Esophagus squamous epithelium (tissue), 4 donors: ENCODE data around the gene KLHL41.

ENCODE experiments used
- POLR2A ChIP-seq, 4 donors: fragments of 450-650 bp; IDR thresholded peaks; one replicate each; pipeline ENCODE4 v1.6.1; 2017; ENCODE audit warnings: antibody characterized with exemption in 4 of 4, mild to moderate bottlenecking in 4 of 4, moderate library complexity in 3 of 4
- TF ChIP-seq, protein P1 (sequence below), 6 experiments: fragments of 450-650 bp in 4 of 6; fragments of 200-600 bp in 2 of 6; sonication (generic) in 2 of 6; IDR thresholded peaks; one replicate each; pipeline ENCODE4 v1.5.1; 2016 to 2019; ENCODE audit warnings: antibody characterized with exemption in 6 of 6, mild to moderate bottlenecking in 4 of 6, moderate library complexity in 4 of 6

DNA sequence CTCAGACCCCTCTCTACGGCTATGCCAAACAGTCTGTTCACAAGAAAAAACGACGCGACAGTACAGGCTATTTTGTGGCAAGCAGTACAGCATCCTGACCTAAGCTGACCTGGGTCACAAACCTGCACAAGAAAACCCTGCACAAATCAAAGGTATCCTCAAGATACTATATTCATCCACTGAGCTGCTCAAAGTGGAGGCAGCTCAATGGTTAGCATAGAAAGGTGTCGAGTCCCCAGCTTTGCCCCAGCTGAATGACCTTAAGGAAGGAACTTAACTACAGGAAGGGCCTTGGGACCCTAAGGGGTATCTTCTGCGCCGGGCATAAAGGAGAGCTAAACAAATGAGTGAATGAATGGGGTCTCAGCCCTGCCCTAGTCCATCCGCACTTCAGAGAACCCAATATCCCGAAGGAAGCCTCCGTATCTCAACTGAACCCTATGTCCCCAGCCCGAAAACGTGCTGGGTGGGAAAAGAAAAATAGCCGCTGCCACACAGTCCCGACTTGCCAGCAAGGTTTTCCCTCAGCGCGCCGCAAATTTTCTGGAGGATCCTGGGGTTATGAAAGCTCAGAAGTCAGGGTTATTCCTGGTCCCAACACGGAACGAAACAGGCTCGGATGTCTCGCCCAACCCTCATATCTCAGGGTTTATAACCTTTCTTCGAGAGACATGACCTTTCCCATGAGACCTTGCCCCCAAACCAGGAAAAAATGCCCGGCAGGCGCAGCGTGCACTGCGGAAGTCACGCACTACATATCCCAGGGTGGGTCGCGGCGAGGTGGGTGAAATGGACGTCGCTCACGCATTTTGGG, 63.9 kb downstream of the KLHL41 start, which contains the start of gene FASTKD1:
- TF ChIP-seq, protein P1, sequence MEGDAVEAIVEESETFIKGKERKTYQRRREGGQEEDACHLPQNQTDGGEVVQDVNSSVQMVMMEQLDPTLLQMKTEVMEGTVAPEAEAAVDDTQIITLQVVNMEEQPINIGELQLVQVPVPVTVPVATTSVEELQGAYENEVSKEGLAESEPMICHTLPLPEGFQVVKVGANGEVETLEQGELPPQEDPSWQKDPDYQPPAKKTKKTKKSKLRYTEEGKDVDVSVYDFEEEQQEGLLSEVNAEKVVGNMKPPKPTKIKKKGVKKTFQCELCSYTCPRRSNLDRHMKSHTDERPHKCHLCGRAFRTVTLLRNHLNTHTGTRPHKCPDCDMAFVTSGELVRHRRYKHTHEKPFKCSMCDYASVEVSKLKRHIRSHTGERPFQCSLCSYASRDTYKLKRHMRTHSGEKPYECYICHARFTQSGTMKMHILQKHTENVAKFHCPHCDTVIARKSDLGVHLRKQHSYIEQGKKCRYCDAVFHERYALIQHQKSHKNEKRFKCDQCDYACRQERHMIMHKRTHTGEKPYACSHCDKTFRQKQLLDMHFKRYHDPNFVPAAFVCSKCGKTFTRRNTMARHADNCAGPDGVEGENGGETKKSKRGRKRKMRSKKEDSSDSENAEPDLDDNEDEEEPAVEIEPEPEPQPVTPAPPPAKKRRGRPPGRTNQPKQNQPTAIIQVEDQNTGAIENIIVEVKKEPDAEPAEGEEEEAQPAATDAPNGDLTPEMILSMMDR (IDR thresholded peaks at IDR 0.05), result no peak
- TF ChIP-seq POLR2A (IDR thresholded peaks at IDR 0.05), result no peak
